ENCODE data around the gene GMDS. TPM values are rescaled to one million over a fixed set of nuclear protein-coding genes. Genes with fewer than 3 reads are reported as not detected.
"Not testable (repeated sequence)": the region's sequence is repeated elsewhere in the genome, so short reads cannot be mapped to it uniquely, and the experiment has no call there.

GMDS gene
- total RNA-seq, 1 experiment from 2014 or later: 23.2 TPM

GRCh38 chr6:1686117-1687098 lies 559.0 kb downstream of the GMDS start:
- peak; percentile 97 for DNase-seq (ENCODE audit: low read depth)

DNA sequence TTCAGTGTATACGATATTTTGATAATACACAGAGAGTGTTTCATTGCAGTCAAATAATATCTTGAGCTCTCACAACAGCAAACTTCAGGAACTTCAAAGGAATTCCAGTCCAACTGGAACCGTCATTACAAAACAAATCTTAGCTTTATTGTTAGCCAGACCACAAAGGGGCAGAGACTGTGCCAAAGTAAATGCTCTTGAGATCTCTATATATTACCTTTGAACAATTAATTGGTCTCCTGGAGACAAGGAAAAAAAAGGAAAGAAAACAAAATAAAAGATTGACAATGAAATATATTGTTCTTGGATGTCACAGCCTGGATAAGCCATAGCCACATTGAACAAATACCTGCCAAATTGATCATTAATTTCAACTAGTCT lies 565.7 kb downstream of the GMDS start:
- DNase-seq (ENCODE audit: low read depth): peak; percentile 51

- no peak for DNase-seq (ENCODE audit: low read depth)
Measured at GRCh38 chr6:1679031-1679687, 566.2 kb downstream of the GMDS start.

- DNase-seq (ENCODE audit: low read depth): no peak
Measured at GRCh38 chr6:1678201-1678600, 567.2 kb downstream of the GMDS start.

GRCh38 chr6:1672379-1672778 lies 573.0 kb downstream of the GMDS start:
- no peak for DNase-seq (ENCODE audit: low read depth)

DNA sequence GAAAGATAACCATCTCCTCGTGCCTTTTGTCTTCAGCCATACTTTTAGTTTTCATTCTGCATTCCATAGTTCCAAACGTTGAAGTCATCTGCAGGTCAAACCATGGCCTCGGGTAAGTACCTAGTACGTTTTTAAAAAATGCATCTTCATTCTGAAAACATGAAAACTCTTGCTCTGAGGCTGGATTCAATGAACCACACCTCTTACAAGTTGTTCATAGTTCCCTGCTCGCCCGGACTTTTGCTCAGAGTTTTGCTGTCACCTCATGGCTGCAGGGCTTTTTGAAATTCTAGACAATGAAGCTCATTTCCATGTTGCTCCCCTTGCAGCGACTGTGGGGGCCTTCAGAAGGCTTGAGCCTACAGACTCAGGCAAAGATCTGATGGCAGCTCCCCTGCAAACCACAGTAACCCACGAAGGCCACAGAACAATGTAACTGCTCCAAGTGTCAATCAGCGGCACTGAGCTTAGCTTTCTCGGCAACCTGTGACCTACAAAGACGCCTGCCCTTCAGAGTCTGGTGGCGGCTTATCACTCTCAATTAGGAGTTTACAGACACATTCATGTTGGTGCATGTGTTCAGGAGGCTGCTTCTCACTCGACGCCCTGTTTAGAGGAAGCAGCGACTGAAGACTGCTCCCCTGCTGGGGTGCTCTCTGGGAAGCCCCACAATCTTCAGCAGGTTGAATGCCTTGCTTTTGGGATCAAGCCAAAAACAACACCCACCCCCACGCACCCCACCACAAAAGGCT lies 574.5 kb downstream of the GMDS start:
- DNase-seq (ENCODE audit: low read depth): peak; percentile 86

GRCh38 chr6:1669996-1670395 lies 575.4 kb downstream of the GMDS start:
- no peak for DNase-seq (ENCODE audit: low read depth)

DNA sequence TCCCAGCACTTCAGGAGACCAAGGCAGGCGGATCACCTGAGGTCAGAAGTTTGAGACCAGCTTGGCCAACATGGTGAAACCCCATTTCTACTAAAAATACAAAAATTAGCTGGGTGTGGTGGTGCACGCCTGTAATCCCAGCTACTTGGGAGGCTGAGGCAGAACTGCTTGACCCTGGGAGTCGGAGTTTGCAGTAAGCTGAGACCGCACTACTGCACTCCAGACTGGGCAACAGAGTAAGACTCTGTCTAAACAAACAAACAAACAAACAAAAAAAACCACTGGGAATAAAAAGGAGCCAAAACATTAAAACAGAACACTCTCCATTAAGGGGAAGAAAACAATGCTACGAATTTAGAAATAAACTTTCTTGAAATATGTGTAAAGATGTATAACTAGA lies 576.9 kb downstream of the GMDS start:
- not testable (repeated sequence) for DNase-seq (ENCODE audit: low read depth)

DNA sequence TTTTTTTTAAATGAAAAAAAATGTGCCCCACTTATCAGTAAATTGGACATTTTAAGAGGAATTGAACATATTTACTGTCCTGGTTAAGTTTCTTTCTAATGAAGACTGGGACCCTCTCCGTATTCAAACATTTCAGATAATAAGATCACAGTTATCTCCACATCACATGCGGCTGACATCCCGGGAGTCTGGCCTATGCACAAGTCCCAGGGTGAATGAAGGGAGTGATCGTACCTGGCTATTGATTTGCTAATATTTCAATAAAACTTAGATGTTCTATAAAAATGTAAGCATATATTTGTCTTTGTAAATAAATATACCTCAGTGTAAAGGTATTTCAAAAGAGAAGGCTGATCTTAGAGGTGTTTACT lies 577.6 kb downstream of the GMDS start:
- DNase-seq (ENCODE audit: low read depth): no peak

- peak; percentile 44 for DNase-seq (ENCODE audit: low read depth)
Measured at GRCh38 chr6:1667012-1667804, 578.2 kb downstream of the GMDS start.

GRCh38 chr6:1665214-1665613 lies 580.2 kb downstream of the GMDS start:
- no peak for DNase-seq (ENCODE audit: low read depth)

DNA sequence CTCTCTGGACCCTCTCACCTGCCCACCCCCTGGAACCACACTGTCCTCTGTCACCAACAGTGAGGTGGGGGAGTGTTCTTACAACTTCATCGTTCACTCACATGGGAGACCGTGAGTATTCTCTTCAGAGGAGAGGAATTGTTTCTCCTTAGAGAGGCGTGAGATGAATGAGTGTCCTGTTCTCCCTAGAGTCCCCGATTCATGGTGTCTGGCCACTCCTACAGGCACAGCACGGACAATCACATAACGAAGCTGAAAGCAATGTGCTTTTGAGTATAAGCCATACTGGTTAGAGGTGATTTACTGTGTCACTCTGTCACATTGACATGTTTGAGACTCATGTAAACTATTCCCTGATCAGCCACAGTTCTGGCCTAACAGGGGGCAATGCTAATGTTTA lies 581.1 kb downstream of the GMDS start:
- no peak for DNase-seq (ENCODE audit: low read depth)

DNA sequence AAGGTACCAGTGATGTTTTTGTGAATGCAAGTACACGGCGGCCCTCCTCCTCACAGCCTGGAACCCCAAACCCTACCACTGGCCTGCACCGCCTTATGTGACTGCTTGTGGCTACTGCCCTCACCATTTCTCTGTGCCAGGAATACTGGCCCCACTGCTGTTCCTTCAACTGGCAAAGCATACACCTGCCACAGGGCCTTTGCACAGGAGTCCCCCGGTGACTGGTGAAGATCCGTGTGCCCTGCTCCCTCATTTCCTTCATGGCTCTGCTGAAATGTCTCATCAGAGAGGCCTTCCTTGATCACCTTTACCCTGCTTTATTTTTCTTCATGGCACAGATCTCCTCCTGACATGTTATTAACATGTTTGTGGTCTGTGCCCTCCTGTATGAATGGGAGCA lies 581.9 kb downstream of the GMDS start:
- DNase-seq (ENCODE audit: low read depth): no peak

- DNase-seq (ENCODE audit: low read depth): no peak
Measured at GRCh38 chr6:1662534-1662933, 582.9 kb downstream of the GMDS start.

- DNase-seq (ENCODE audit: low read depth): no peak
Measured at GRCh38 chr6:1659816-1660215, 585.6 kb downstream of the GMDS start.

DNA sequence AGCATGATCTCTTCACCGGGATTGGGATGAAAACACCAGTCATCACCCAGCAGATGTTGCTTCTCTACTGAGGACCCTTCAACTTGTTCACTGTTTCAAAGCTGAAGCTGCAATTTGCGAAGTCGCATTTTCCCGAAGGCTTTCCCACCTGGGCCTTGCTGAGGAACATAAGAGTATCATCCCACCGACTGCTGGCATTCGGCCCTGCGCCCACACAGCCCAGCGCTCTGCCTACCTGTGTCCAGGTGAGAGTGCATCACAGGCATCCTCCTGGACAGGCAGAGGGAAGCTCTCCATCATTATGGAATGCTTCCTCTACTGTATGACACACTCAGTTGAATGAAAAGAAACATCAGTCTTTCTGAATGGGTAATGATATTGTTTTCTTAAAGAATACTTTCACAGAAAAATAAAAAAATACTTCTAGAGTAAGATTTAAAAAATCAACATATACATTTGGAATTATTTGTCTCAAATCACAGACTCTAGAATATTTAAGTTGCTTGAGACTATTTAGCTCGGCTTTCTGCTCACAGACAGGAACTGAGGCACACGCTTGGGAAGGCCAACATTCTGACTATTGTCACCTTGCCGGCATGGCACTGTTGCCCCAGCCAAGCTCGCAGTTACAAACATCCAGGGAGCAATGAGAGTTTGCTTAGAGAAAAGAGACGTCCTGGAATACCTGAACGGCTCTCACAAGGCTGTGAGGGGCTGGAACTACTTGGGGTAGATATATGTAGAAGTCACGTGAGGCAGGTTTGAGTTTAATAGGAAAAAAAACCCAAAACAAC lies 587.0 kb downstream of the GMDS start:
- DNase-seq (ENCODE audit: low read depth): no peak

- DNase-seq (ENCODE audit: low read depth): no peak
Measured at GRCh38 chr6:1657771-1658165, 587.6 kb downstream of the GMDS start.

GRCh38 chr6:1657116-1657770 lies 588.2 kb downstream of the GMDS start:
- peak; percentile 28 for DNase-seq (ENCODE audit: low read depth)

DNA sequence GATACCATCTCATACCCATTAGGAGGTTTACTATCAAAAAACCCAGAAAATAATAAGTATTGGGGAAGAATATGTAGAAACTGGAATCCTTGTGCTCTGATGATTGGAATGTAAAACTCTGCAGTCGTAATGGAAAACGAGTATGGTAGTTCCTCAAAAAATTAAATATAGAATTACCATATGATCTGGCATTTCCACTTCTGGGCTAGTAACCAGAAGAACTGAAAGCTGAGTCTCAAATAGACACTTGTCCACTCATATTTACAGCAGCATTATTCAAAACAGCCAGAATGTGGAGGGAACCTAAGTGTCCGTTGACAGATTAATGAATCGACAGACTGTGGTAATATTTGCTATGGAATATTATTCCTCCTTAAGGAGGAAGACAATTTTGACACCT lies 591.4 kb downstream of the GMDS start:
- no peak for DNase-seq (ENCODE audit: low read depth)

GRCh38 chr6:1652842-1653241 lies 592.6 kb downstream of the GMDS start:
- no peak for DNase-seq (ENCODE audit: low read depth)

Data from M059J (cell line).